Measurements from ENCODE around the gene TGFBR2. TPM values are rescaled to one million over a fixed set of nuclear protein-coding genes. Genes with fewer than 3 reads are reported as not detected.

TGFBR2 gene
- total RNA-seq, 4 donors from 2014 or later = 95.3 to 255 (median 211) TPM

- no peaks in the 10 kb centered on the region for H3K36me3 ChIP-seq
- peak overlapping the region; percentile 60 to 64 for H3K27ac ChIP-seq
- no peaks in the 10 kb centered on the region for H3K9me3 ChIP-seq
- DNase-seq = no peak
- TF ChIP-seq POLR2A (IDR thresholded peaks at IDR 0.05) (no peak), CTCF (IDR thresholded peaks at IDR 0.05) (peak in 1 of 4 experiments; percentile 9)
- H3K4me3 ChIP-seq = no peak overlapping the region
- H3K4me1 ChIP-seq = peaks cover 12 to 26% of the 10 kb centered on the region in 2 donors
- intact Hi-C loops (cut with DNase I; ENCODE audit: low total_unique reads) = no loop called here
- H3K27me3 ChIP-seq = no peaks in the 10 kb centered on the region
Measured at GRCh38 chr3:30658328-30659052, 52.1 kb downstream of the TGFBR2 start.

DNA sequence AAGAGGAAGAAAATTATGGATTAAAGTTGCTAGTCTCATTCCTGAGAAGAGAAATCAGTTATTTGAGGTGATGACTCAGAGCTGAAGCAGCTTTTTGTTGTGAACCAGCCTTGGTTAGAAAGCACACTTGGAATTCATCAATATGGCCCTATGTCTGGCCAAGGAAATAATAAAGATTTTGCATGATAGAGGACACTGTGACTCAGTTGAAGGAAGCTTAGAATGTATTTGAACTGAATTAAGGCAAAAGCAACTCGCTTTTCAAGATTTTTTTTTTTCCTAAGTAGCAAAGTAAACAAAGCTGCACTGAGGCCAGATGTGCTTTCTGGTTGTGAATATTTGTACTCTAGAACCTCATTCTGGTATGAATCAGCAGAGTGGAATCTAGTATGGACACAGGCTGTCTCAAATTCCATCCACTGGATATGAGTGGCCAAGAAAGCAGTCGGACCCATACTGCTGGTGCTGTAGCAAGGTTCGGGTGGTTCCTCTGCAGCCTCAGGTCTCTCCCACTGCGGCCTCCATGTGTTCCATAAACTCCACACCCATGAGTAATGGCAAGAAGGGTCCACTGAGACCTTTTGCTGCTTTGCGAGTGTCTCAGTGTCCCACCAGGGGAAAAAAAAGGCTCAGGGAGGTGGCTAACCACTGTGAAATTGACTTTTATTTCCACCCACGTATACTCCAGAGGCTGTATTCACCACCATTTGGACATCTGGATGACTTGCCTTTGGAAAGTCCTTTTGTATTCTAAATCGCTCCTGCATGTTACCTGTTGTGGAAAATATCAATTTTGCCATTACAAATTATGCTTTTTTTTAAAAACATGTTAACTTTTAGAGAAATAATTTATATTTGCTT is 53.1 kb downstream of the TGFBR2 start:
- intact Hi-C loops (cut with DNase I; ENCODE audit: low total_unique reads) = no loop called here
- TF ChIP-seq POLR2A (IDR thresholded peaks at IDR 0.05) (no peak), CTCF (IDR thresholded peaks at IDR 0.05) (no peak)
- no peaks in the 10 kb centered on the region for H3K9me3 ChIP-seq
- H3K27me3 ChIP-seq = no peaks in the 10 kb centered on the region
- H3K36me3 ChIP-seq = no peaks in the 10 kb centered on the region
- H3K4me1 ChIP-seq = peaks cover 12 to 26% of the 10 kb centered on the region in 2 donors
- peak overlapping the region; percentile 60 to 64 for H3K27ac ChIP-seq
- H3K4me3 ChIP-seq = no peak overlapping the region
- DNase-seq = no peak

GRCh38 chr3:30660136-30660535 is 53.7 kb downstream of the TGFBR2 start:
- H3K9me3 ChIP-seq = no peaks in the 10 kb centered on the region
- peak overlapping the region; percentile 60 to 64 for H3K27ac ChIP-seq
- no peaks in the 10 kb centered on the region for H3K36me3 ChIP-seq
- H3K4me1 ChIP-seq = peaks cover 12 to 26% of the 10 kb centered on the region in 2 donors
- H3K27me3 ChIP-seq = no peaks in the 10 kb centered on the region
- DNase-seq = no peak
- intact Hi-C loops (cut with DNase I; ENCODE audit: low total_unique reads) = no loop called here
- no peak for TF ChIP-seq CTCF (IDR thresholded peaks at IDR 0.05)
- TF ChIP-seq POLR2A (IDR thresholded peaks at IDR 0.05) = no peak
- no peak overlapping the region for H3K4me3 ChIP-seq

GRCh38 chr3:30660656-30661055 is 54.3 kb downstream of the TGFBR2 start:
- Histone ChIP-seq H3K9me3 (no peaks in the 10 kb centered on the region), H3K4me3 (no peak overlapping the region), H3K27me3 (no peaks in the 10 kb centered on the region), H3K36me3 (no peaks in the 10 kb centered on the region), H3K27ac (peak overlapping the region in 1 of 2 donors; percentile 41), H3K4me1 (peaks cover 12 to 26% of the 10 kb centered on the region in 2 donors)
- no peak for DNase-seq
- TF ChIP-seq POLR2A (IDR thresholded peaks at IDR 0.05) (no peak), CTCF (IDR thresholded peaks at IDR 0.05) (no peak)
- intact Hi-C loops (cut with DNase I; ENCODE audit: low total_unique reads) = no loop called here

Measured in uterus (tissue), 4 donors.